Central memory CD4-positive, alpha-beta T cell (primary cell): ENCODE data around the gene RINL.
"Not testable (repeated sequence)": the region's sequence is repeated elsewhere in the genome, so short reads cannot be mapped to it uniquely, and the experiment has no call there.

ENCODE experiments used
- DNase-seq: peaks from one replicate; pipeline ENCODE4 v3.0.0; 2022

Gene RINL

GRCh38 chr19:38904581-38905539, 26.8 kb upstream of the RINL start:
- no peak for DNase-seq

- no peak for DNase-seq
These were observed 23.6 kb upstream of the RINL start for GRCh38 chr19:38901683-38902082.

GRCh38 chr19:38900743-38901190, 22.7 kb upstream of the RINL start:
- DNase-seq: no peak

- DNase-seq: no peak
These were observed 22.1 kb upstream of the RINL start for GRCh38 chr19:38900202-38900629.

DNA sequence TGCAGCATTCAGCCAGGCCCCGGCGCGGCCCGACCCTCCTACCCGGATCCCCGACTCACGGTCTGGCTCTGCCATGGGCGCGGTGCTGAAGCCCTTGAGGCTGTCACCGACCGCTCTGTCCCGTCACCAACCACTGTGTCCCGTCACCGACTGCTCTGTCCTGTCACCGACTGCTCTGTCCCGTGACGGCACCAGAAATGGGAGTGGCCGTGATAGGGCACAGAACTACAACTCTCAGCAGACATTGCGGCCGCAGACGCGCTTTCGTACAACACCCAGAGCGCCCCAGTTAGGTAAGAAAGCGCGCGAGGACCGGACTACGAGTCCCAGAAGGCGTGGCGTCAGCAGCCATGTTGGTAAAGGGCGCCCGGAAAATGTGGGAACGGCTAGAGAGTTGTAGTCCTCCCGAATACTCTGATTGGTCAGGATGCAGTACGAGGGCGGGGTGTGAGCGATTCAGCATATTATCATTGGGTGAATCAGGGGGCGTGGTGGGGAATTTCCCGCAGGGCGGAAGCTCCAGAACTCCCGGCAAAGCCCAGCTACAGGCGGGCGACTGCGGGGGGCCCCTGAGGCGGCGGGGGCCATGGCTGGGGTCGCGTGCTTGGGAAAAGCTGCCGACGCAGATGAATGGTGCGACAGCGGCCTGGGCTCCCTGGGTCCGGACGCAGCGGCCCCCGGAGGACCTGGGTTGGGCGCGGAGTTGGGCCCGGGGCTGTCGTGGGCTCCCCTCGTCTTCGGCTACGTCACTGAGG, 21.5 kb upstream of the RINL start, which contains the start of the genes NFKBIB and SIRT2:
TSS of gene NFKBIB (plus strand) at position 523 of the 755 bp plus-strand sequence. CDS start at position 587, 64 bp downstream.
TSS of gene SIRT2 (minus strand) at position 172 of the 755 bp plus-strand sequence. CDS start at position 75, 97 bp downstream.
- peak; percentile 100 for DNase-seq

DNA sequence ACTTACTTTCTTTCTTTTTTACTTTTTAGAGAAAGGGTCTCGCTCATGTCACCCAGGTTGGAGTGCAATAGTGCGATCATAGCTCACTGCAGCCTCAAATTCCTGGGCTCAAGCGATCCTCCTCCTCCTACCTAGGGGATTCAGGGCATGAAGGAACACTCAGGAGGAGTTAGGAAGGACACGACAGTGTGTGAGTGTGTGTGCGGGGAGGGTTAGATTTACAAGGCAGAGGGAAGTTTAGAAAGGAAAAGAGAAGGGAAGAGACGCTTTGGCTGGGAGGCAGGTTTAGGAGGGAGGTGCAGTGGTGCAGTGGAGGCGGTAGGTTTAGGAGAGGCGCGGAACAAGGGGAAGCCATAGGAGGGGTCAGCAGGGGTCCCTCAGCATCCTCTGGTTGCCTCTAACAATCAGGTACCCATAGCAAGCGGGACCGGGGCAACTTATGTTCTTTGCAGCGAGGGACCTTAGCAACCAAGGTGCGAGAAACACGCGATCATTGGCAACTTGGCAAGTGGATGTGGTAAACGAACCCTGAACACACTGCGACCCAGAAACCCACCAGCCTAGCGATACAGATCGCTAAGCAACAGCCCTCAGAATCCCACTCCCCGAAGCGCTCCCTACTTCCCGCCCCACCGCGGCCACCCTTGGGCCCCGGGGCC, 20.8 kb upstream of the RINL start:
- DNase-seq: no peak

DNA sequence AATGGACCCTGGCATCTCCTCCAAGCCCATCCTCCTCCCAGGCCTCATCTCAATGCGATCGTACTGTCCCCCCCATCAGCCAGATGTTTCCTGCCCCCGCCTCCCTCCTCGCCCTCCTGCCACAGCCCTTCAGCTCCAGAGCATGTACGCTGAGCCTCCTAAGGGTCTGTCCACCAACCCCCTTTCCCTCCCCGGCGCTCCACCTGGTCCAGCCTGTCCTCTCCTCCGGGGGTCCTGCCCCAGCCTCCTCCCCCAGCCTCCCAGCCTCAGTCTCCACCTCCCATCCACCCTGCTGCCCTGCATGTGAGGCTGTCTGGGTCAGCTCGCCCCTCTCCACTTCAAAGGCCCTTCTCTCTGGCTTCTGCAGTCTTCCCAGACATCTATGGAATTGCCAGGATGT, 16.9 kb upstream of the RINL start:
- no peak for DNase-seq

GRCh38 chr19:38893341-38893771, 15.3 kb upstream of the RINL start:
- no peak for DNase-seq

DNA sequence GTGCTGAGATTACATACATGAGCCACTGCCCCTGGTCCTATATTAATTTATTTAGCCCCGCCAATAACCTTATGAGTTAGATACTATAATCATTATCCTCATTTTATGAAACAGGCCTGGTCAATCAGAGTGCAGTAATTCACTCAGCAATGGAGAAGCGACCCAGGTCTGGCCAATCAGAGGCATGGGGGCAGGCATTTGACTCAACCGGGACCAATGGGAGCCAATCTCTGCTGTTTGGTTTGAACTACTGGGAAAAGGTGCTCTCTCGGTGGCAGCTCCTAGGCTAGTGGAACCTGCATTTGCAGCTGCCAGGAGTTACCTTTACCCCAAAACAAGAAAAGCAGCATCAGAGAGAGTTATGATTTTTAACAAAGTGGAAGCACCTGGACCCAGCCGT, 14.8 kb upstream of the RINL start:
- no peak for DNase-seq

GRCh38 chr19:38891771-38892170, 13.7 kb upstream of the RINL start:
- DNase-seq: no peak

DNA sequence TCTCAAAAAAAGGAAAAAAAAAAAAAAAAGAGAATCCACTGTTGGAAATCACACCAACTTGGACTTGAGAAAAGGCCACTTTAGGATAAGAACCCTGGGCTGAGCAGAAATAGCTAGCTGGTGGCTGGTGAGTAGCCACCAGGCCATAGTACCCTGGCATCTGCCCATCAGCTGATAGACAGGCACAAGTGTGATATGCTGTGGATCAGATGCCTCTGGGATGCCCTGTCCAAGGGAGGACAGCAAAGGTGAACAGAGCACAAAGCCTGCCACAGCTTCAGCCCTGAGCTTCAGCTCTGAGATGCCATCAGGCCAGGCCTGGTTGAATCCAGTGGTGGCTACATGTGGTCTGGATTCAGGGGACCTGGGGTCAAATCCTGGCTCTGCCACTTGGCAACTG, 12.6 kb upstream of the RINL start:
- DNase-seq: no peak

DNA sequence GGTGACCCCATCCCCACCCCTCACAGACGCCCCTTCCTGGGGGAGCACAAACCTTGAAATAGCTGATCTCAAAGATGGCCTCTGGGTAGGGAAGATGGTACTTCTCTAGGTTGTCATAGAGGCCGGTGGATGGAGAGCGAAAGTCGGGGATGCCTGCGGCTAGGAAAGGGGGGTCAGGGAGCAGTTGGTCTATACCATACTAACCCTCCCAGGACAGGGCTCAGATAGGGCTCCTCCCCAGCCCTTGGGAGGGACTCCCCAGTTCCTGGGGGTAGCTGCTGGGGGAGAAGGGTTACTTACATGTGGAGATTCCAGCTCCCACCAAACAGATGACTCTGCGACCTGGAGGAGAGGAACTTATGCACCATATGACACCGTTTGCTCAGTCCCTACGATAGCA, 11.7 kb upstream of the RINL start:
- DNase-seq: no peak

DNA sequence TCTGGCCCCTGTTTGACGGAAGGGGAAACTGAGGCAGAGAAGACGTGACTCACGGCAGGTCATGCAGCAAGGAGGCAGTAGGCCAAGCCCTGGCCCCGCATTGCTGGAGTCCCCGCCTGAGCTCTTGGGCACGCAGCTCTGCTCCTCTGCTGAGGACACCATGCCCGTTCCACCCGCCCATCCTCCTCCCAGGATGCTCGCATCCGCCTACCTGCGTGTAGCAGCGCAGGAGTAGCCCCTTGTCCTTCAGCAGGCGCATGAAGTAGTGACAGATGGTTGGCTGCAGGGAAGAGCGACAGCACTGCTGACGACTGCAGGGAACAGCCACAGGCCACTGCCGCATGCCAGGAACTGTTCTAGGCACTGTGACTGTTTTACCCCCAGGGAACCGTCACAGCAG, 10.8 kb upstream of the RINL start:
- no peak for DNase-seq

DNA sequence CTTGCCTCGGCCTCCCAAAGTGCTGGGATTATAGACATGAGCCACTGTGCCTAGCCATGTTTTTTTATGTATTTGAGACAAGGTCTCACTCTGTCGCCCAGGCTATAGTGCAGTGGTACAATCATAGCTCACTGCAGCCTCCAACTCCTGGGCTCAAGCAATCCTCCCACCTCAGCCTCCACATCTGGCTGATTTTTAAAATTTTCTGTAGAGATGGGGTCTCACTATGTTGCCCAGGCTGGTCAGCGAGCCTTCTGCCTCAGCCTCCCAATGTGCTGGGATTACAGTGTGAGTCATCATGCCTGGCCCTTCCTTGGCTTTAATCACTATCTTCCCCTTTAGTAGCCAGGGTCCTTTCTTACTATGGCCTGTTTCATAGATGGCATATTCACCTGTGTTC, 6.6 kb upstream of the RINL start:
- DNase-seq: not testable (repeated sequence)

- no peak for DNase-seq
These were observed 5.2 kb upstream of the RINL start for GRCh38 chr19:38883286-38883685.

GRCh38 chr19:38880882-38881609, 3.0 kb upstream of the RINL start:
- DNase-seq: no peak

GRCh38 chr19:38880076-38880881, 2.2 kb upstream of the RINL start:
- no peak for DNase-seq

DNA sequence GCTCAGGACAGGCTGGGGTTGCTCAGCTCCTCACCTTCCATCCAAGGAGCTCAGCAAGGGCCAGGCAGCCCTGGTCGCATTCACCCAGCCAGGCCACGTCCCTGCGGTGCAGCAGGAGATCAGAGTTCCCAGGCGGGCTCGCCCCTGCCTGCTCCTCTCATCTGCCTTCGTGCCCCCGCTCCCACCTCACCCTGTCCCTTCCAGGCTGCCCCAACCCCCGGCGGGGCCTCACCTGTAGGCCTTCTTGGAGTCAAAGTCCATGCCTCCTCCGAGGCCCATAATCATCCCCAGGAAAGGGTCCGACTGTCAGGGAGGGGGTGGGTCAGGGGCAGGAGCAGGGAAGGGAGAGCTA, 1.3 kb upstream of the RINL start:
- DNase-seq: no peak

DNA sequence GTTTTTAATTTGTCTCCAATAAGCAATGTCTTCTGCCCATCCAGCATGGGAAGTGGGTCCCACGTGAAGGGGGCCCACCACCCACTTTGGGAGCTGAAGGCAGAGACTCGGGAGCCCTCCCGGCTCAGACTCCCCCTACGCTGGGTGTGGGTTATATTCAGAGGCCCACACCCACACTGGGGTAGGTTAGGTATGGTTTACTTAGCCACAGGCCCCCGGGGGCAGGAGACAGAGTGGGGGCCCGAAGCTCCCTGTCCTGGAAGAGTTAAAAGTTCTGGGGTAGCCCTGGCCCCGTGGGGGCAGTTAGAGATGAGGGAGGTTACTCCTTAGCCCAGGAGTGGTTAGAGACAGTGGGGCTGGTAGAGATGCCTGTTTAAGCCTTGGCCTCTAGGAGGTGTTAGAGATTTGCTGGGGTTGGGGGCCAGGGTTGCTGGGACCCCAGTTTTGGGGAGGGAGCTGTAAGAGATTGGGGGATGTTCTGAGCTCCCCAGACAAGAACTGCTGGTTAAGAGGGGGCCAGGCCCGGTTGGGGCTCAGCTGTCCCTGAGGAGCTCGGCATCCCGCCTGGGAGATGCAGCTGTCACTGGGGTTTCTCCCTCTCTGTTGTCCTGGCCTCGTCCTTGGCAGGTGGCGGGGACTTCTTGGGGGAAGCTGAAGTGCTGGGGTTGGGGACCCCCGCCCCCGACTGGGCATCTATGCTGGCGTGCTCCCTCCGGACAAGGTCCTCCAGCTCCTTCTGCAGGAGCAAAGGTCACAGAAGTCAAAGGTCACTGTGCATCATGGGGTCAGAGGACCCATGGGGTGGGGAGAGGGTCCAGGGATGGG, 712 bp upstream of the RINL start:
- DNase-seq: no peak

DNA sequence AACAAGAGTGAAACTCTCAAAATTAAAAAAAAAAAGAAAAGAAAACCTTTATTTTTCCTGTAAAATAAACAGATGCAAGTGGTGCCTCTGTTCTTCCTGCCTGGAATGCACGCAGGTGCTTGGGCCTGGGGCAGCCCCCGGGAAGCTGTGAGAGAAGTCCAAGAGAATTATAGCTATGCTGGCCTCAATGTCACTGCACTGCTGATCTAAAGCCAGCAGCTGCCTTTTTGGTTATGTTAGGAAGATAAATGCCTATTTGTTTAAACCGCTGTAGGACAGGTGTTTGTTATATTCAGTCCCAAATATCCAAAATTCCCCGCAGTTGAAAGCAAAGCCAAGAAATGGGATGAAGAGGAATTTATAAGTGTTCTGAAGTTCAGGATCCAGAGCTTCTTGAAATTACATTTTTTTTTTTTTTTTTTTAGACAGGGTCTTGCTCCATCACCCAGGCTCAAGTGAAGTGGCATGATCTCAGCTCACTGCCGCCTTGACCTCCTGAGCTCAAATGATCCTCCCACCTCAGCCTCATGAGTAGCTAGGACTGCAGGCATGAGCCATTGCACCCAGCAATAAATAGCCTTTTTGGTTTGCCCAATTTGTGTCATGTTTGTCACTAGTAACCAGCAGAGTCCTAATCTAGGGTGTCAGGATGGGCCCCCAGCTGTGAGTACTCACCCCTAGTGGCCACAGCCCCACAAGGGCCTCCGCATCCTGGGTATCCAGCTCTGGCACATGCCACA, 2.2 kb downstream of the RINL start:
- DNase-seq: no peak
